Hematopoietic multipotent progenitor cell treated with erythropoietin and hydrocortisone succinate and interleukin-3 and kit ligand, for 6 days (in vitro differentiated cells): ENCODE results near the gene LTC4S.
A peak's percentile ranks its signal among the peaks of the same experiment; 100 is the strongest.
"Not testable (repeated sequence)": the region's sequence is repeated elsewhere in the genome, so short reads cannot be mapped to it uniquely, and the experiment has no call there.

Experiments used
- DNase-seq: peaks from one replicate; pipeline ENCODE4 v3.0.0-alpha.2; 2015

Gene LTC4S

GRCh38 chr5:179769796-179770195, 24.0 kb upstream of the LTC4S start:
- DNase-seq = no peak

GRCh38 chr5:179771311-179771895, 22.4 kb upstream of the LTC4S start:
- DNase-seq = peak; percentile 76

GRCh38 chr5:179772351-179772750, 21.4 kb upstream of the LTC4S start:
- DNase-seq = peak; percentile 67

GRCh38 chr5:179773686-179774040, 20.1 kb upstream of the LTC4S start:
- DNase-seq = no peak

- no peak for DNase-seq
Observed at GRCh38 chr5:179774442-179774841, 19.3 kb upstream of the LTC4S start.

GRCh38 chr5:179776411-179776938, 17.3 kb upstream of the LTC4S start:
- no peak for DNase-seq

- DNase-seq = no peak
Observed at GRCh38 chr5:179777456-179777855, 16.3 kb upstream of the LTC4S start.

GRCh38 chr5:179777909-179778308, 15.9 kb upstream of the LTC4S start:
- no peak for DNase-seq

- DNase-seq = no peak
Observed at GRCh38 chr5:179778591-179778990, 15.2 kb upstream of the LTC4S start.

- no peak for DNase-seq
Observed at GRCh38 chr5:179779826-179780225, 14.0 kb upstream of the LTC4S start.

- DNase-seq = peak; percentile 74
Observed at GRCh38 chr5:179780362-179780761, 13.4 kb upstream of the LTC4S start.

GRCh38 chr5:179781846-179782245, 11.9 kb upstream of the LTC4S start:
- no peak for DNase-seq

- no peak for DNase-seq
Observed at GRCh38 chr5:179783128-179783527, 10.7 kb upstream of the LTC4S start.

- no peak for DNase-seq
Observed at GRCh38 chr5:179786861-179787260, 6.9 kb upstream of the LTC4S start.

- no peak for DNase-seq
Observed at GRCh38 chr5:179788193-179788854, 5.5 kb upstream of the LTC4S start.

GRCh38 chr5:179789278-179789677, 4.5 kb upstream of the LTC4S start:
- DNase-seq = not testable (repeated sequence)

- DNase-seq = no peak
Observed at GRCh38 chr5:179791881-179792611, 1.7 kb upstream of the LTC4S start.

GRCh38 chr5:179792612-179793467, 946 bp upstream of the LTC4S start:
- peak; percentile 50 for DNase-seq

GRCh38 chr5:179794171-179794570, 385 bp downstream of the LTC4S start:
- DNase-seq = no peak

- DNase-seq = no peak
Observed at GRCh38 chr5:179794575-179794974, 789 bp downstream of the LTC4S start.

- no peak for DNase-seq
Observed at GRCh38 chr5:179795049-179795862, 1.5 kb downstream of the LTC4S start.
